ENCODE data around the gene NGF. TPM values are rescaled to one million over a fixed set of nuclear protein-coding genes. Genes with fewer than 3 reads are reported as not detected.

Gene NGF
- total RNA-seq, 1 donor from 2014 or later = 0.83 TPM

GRCh38 chr1:115245227-115245626 is 92.8 kb downstream of the NGF start:
- DNase-seq = no peak
- Mint-ChIP-seq H3K4me1 (ENCODE audit: low read depth, unreplicated experiment) (no peaks in the 10 kb centered on the region), H3K4me3 (ENCODE audit: unreplicated experiment) (no peak overlapping the region), H3K9me3 (ENCODE audit: unreplicated experiment) (peaks cover 4% of the 10 kb centered on the region), H3K27me3 (ENCODE audit: unreplicated experiment) (no peaks in the 10 kb centered on the region), H3K36me3 (ENCODE audit: unreplicated experiment) (peaks cover 14% of the 10 kb centered on the region), H3K27ac (ENCODE audit: unreplicated experiment) (no peak overlapping the region)
- no peak for TF ChIP-seq CTCF (IDR thresholded peaks at IDR 0.05; ENCODE audit: partially characterized antibody, unreplicated experiment)

GRCh38 chr1:115242543-115242942 is 95.5 kb downstream of the NGF start:
- H3K4me1 Mint-ChIP-seq (ENCODE audit: low read depth, unreplicated experiment) = no peaks in the 10 kb centered on the region
- DNase-seq = no peak
- H3K27ac Mint-ChIP-seq (ENCODE audit: unreplicated experiment) = no peak overlapping the region
- H3K4me3 Mint-ChIP-seq (ENCODE audit: unreplicated experiment) = no peak overlapping the region
- peaks cover 2% of the 10 kb centered on the region for H3K9me3 Mint-ChIP-seq (ENCODE audit: unreplicated experiment)
- peaks cover 14% of the 10 kb centered on the region for H3K36me3 Mint-ChIP-seq (ENCODE audit: unreplicated experiment)
- H3K27me3 Mint-ChIP-seq (ENCODE audit: unreplicated experiment) = no peaks in the 10 kb centered on the region
- no peak for TF ChIP-seq CTCF (IDR thresholded peaks at IDR 0.05; ENCODE audit: partially characterized antibody, unreplicated experiment)

GRCh38 chr1:115241309-115241708 is 96.7 kb downstream of the NGF start:
- Mint-ChIP-seq H3K4me3 (ENCODE audit: unreplicated experiment) (no peak overlapping the region), H3K9me3 (ENCODE audit: unreplicated experiment) (peaks cover 2% of the 10 kb centered on the region), H3K4me1 (ENCODE audit: low read depth, unreplicated experiment) (no peaks in the 10 kb centered on the region), H3K27me3 (ENCODE audit: unreplicated experiment) (no peaks in the 10 kb centered on the region), H3K36me3 (ENCODE audit: unreplicated experiment) (peaks cover 14% of the 10 kb centered on the region), H3K27ac (ENCODE audit: unreplicated experiment) (no peak overlapping the region)
- no peak for DNase-seq
- no peak for TF ChIP-seq CTCF (IDR thresholded peaks at IDR 0.05; ENCODE audit: partially characterized antibody, unreplicated experiment)

- Mint-ChIP-seq H3K4me1 (ENCODE audit: low read depth, unreplicated experiment) (no peaks in the 10 kb centered on the region), H3K36me3 (ENCODE audit: unreplicated experiment) (peaks cover 12% of the 10 kb centered on the region), H3K9me3 (ENCODE audit: unreplicated experiment) (peaks cover 2% of the 10 kb centered on the region), H3K4me3 (ENCODE audit: unreplicated experiment) (no peak overlapping the region), H3K27ac (ENCODE audit: unreplicated experiment) (no peak overlapping the region), H3K27me3 (ENCODE audit: unreplicated experiment) (no peaks in the 10 kb centered on the region)
- no peak for TF ChIP-seq CTCF (IDR thresholded peaks at IDR 0.05; ENCODE audit: partially characterized antibody, unreplicated experiment)
- DNase-seq = no peak
Measured at GRCh38 chr1:115240297-115240696, 97.8 kb downstream of the NGF start.

- peaks cover 2% of the 10 kb centered on the region for H3K9me3 Mint-ChIP-seq (ENCODE audit: unreplicated experiment)
- TF ChIP-seq CTCF (IDR thresholded peaks at IDR 0.05; ENCODE audit: partially characterized antibody, unreplicated experiment) = no peak
- H3K27me3 Mint-ChIP-seq (ENCODE audit: unreplicated experiment) = no peaks in the 10 kb centered on the region
- peaks cover 7% of the 10 kb centered on the region for H3K36me3 Mint-ChIP-seq (ENCODE audit: unreplicated experiment)
- H3K4me1 Mint-ChIP-seq (ENCODE audit: low read depth, unreplicated experiment) = no peaks in the 10 kb centered on the region
- no peak for DNase-seq
- H3K27ac Mint-ChIP-seq (ENCODE audit: unreplicated experiment) = no peak overlapping the region
- no peak overlapping the region for H3K4me3 Mint-ChIP-seq (ENCODE audit: unreplicated experiment)
Measured at GRCh38 chr1:115239426-115239825, 98.6 kb downstream of the NGF start.

Measured in glutamatergic neuron (in vitro differentiated cells).